GM21381 (cell line): ENCODE measurements around the gene CSAG2.

Experiments
- ATAC-seq: cut with Tn5 transposase; IDR thresholded peaks from one replicate; pipeline ENCODE4 v1.9.1; 2021; ENCODE audit warnings: mild to moderate bottlenecking, moderate library complexity; ENCODE audit not compliant: unreplicated experiment

Gene CSAG2

GRCh38 chrX:152674135-152674534 is 34.9 kb downstream of the CSAG2 start:
- ATAC-seq, result no peak

- no peak for ATAC-seq
These were observed 46.0 kb downstream of the CSAG2 start for GRCh38 chrX:152663086-152663485.

- ATAC-seq, result no peak
These were observed 50.8 kb downstream of the CSAG2 start for GRCh38 chrX:152658302-152658701.
